Subcutaneous adipose tissue (tissue), 4 donors: Measurements from ENCODE around the gene NANOG. TPM values are rescaled to one million over a fixed set of nuclear protein-coding genes. Genes with fewer than 3 reads are reported as not detected.

Experiments used
- CTCF ChIP-seq: fragments of 450-650 bp; IDR thresholded peaks from one replicate; pipeline ENCODE4 v1.5.1; 2016; ENCODE audit warnings: low read depth, mild to moderate bottlenecking, control low read depth, antibody characterized with exemption, moderate library complexity
- total RNA-seq, 4 donors: library from RNA; depleted of rRNA; stranded (reverse); fragments of >200 nt; gene quantifications; one replicate each; pipeline ENCODE4 v1.1.0, GENCODE V29; 2016

The NANOG gene
- total RNA-seq, 4 donors from 2014 or later: 0.19 TPM; not detected in 3

- TF ChIP-seq CTCF: no peak
These were observed 30.4 kb upstream of the NANOG start for GRCh38 chr12:7758766-7759140.

GRCh38 chr12:7769999-7770398, 19.2 kb upstream of the NANOG start:
- TF ChIP-seq CTCF: no peak

GRCh38 chr12:7781274-7781673, 7.9 kb upstream of the NANOG start:
- TF ChIP-seq CTCF: no peak

GRCh38 chr12:7782055-7782454, 7.1 kb upstream of the NANOG start:
- no peak for TF ChIP-seq CTCF

GRCh38 chr12:7784701-7785100, 4.5 kb upstream of the NANOG start:
- TF ChIP-seq CTCF: no peak

GRCh38 chr12:7787574-7788293, 1.5 kb upstream of the NANOG start:
- TF ChIP-seq CTCF: no peak

- TF ChIP-seq CTCF: no peak
These were observed 925 bp upstream of the NANOG start for GRCh38 chr12:7788294-7788660.
